ENCODE measurements around the gene ANKS1A. TPM values are rescaled to one million over a fixed set of nuclear protein-coding genes. Genes with fewer than 3 reads are reported as not detected.

ANKS1A gene
- total RNA-seq, 1 experiment from 2014 or later, result 28.5 TPM

DNA sequence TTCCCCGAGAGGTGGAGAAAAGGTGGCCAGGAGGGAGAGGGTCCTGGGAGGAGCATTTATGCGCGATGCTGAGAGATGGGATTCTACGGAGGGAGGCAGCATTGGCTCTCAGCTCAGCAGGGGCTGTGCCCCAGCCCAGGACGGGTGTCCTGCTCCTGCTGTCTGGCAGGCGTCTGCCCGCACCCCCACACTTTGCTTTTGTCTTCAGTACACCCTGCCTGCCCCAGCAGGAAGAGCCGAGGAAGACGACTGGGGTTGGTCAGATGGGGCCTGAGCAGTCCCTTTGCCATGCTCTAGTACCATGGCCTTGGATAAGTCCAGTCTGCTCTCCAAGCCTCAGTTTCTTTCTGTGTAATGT is 183.6 kb downstream of the ANKS1A start:
- no peaks in the 10 kb centered on the region for H3K79me2 ChIP-seq (ENCODE audit: low read depth)
- CTCF ChIA-PET, result no interaction called here
- no peaks in the 10 kb centered on the region for H3K36me3 ChIP-seq (ENCODE audit: low read depth)

DNA sequence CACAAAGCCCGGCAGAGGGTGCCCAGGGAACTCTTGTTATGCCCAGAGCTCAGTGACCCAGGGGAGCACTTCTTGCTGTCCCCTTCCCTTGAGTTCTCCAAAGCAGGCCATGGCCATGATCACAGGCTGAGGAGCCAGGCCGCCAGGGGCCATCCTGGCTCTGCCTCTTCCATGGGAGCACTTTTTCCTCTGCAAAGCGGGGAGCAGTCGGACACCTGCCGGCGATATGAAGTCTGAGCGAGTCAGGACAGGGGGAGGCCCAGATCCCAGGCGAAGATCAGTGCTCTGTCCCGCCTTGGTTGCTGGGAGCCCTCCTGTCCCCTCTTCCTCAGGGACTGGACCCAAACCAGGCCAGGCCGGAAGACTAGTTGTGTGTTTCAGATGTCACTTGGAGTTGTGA is 184.2 kb downstream of the ANKS1A start:
- no peaks in the 10 kb centered on the region for H3K79me2 ChIP-seq (ENCODE audit: low read depth)
- H3K4me2 ChIP-seq, result no peak overlapping the region
- H3K9me2 ChIP-seq (ENCODE audit: insufficient read depth), result no peaks in the 10 kb centered on the region
- CTCF ChIA-PET, result no interaction called here
- no peaks in the 10 kb centered on the region for H3K27me3 ChIP-seq (ENCODE audit: insufficient read depth, low read depth)
- no peak overlapping the region for H3K4me3 ChIP-seq
- POLR2A ChIA-PET (ENCODE audit: unreplicated experiment), result interaction anchor here (0.7 kb wide), 1 partner anchor 87 kb away, joined by 5 read pairs; no protein-coding TSS in a partner anchor
- H3K9me3 ChIP-seq (ENCODE audit: insufficient read depth, low read depth), result no peaks in the 10 kb centered on the region
- H3F3A ChIP-seq (ENCODE audit: insufficient read depth, low read depth), result no peaks in the 10 kb centered on the region
- intact Hi-C loops (cut with micrococcal nuclease; ENCODE audit: unreplicated experiment), result no loop called here
- H3K4me1 ChIP-seq (replicated peaks; ENCODE audit: insufficient read depth), result no peaks in the 10 kb centered on the region
- no peak overlapping the region for H2AFZ ChIP-seq
- no TSS peak for BruUV-seq (replicated peaks)
- H3K27ac ChIP-seq, result no peak overlapping the region
- no peaks in the 10 kb centered on the region for H4K20me1 ChIP-seq (ENCODE audit: insufficient read depth)
- H3K36me3 ChIP-seq (ENCODE audit: low read depth), result no peaks in the 10 kb centered on the region
- TF ChIP-seq, protein P1, sequence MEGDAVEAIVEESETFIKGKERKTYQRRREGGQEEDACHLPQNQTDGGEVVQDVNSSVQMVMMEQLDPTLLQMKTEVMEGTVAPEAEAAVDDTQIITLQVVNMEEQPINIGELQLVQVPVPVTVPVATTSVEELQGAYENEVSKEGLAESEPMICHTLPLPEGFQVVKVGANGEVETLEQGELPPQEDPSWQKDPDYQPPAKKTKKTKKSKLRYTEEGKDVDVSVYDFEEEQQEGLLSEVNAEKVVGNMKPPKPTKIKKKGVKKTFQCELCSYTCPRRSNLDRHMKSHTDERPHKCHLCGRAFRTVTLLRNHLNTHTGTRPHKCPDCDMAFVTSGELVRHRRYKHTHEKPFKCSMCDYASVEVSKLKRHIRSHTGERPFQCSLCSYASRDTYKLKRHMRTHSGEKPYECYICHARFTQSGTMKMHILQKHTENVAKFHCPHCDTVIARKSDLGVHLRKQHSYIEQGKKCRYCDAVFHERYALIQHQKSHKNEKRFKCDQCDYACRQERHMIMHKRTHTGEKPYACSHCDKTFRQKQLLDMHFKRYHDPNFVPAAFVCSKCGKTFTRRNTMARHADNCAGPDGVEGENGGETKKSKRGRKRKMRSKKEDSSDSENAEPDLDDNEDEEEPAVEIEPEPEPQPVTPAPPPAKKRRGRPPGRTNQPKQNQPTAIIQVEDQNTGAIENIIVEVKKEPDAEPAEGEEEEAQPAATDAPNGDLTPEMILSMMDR (conservative IDR thresholded peaks at IDR 0.05), result no peak
- TF ChIP-seq EZH2 (IDR thresholded peaks at IDR 0.05; ENCODE audit: low read depth), result no peak
- no peak for DNase-seq

More for the DNA sequence above, 183.6 kb downstream of the ANKS1A start:
- Histone ChIP-seq H3K27me3 (ENCODE audit: insufficient read depth, low read depth) (no peaks in the 10 kb centered on the region), H4K20me1 (ENCODE audit: insufficient read depth) (no peaks in the 10 kb centered on the region), H3K9me3 (ENCODE audit: insufficient read depth, low read depth) (no peaks in the 10 kb centered on the region), H3K4me3 (no peak overlapping the region), H3K4me1 (replicated peaks; ENCODE audit: insufficient read depth) (no peaks in the 10 kb centered on the region), H3K9me2 (ENCODE audit: insufficient read depth) (no peaks in the 10 kb centered on the region), H3K4me2 (no peak overlapping the region), H3F3A (ENCODE audit: insufficient read depth, low read depth) (no peaks in the 10 kb centered on the region), H2AFZ (no peak overlapping the region), H3K27ac (no peak overlapping the region)
- POLR2A ChIA-PET (ENCODE audit: unreplicated experiment), result no interaction called here
- no peak for DNase-seq
- BruUV-seq (replicated peaks), result no TSS peak
- intact Hi-C loops (cut with micrococcal nuclease; ENCODE audit: unreplicated experiment), result no loop called here
- TF ChIP-seq EZH2 (IDR thresholded peaks at IDR 0.05; ENCODE audit: low read depth), result no peak
- TF ChIP-seq, protein P1 (conservative IDR thresholded peaks at IDR 0.05), result no peak

DNA sequence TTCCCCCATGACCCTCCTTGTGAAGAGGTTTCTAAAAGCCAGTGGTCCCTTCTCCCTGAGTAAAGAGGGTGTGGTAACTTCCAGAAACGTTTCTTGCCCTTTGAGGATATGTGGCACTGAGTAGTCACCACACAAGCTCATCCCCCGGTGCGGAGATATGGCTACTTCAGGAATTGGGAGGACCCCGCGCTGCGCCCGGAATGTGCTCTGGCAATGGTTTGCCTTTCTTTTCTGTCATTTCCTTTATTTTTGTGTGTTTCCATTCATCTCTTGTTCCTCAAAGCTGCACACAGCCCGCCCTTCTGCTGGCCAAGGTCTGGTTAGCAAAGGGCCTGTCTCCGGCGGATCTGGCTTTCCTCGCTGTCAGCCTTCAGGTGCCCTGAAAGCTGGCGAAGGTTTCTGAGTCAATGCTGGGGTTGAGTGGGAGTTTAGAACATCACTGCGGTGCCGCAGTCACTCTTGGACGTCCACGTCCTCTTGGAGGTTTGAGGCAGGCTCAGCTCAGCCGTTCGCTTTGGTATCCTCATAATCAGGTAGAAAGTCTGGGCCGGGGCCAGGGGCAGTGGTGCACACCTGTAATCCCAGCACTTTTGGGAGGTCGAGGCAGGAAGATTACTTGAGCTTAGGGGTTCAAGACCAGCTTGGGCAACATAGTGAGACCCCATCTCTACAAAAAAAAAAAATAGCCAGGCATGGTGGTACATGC is 184.9 kb downstream of the ANKS1A start:
- BruUV-seq (replicated peaks), result no TSS peak
- DNase-seq, result no peak
- no peaks in the 10 kb centered on the region for H3K36me3 ChIP-seq (ENCODE audit: low read depth)
- H4K20me1 ChIP-seq (ENCODE audit: insufficient read depth), result no peaks in the 10 kb centered on the region
- no peaks in the 10 kb centered on the region for H3K9me3 ChIP-seq (ENCODE audit: insufficient read depth, low read depth)
- TF ChIP-seq EZH2 (IDR thresholded peaks at IDR 0.05; ENCODE audit: low read depth), result no peak
- TF ChIP-seq, protein P1 (conservative IDR thresholded peaks at IDR 0.05), result no peak
- intact Hi-C loops (cut with micrococcal nuclease; ENCODE audit: unreplicated experiment), result no loop called here
- H3K79me2 ChIP-seq (ENCODE audit: low read depth), result no peaks in the 10 kb centered on the region
- H3K4me2 ChIP-seq, result no peak overlapping the region
- H3K4me1 ChIP-seq (replicated peaks; ENCODE audit: insufficient read depth), result no peaks in the 10 kb centered on the region
- no peaks in the 10 kb centered on the region for H3F3A ChIP-seq (ENCODE audit: insufficient read depth, low read depth)
- ChIA-PET POLR2A (ENCODE audit: unreplicated experiment) (interaction anchor here (0.7 kb wide), 1 partner anchor 87 kb away, joined by 5 read pairs; no protein-coding TSS in a partner anchor), CTCF (no interaction called here)
- H3K27ac ChIP-seq, result no peak overlapping the region
- H3K27me3 ChIP-seq (ENCODE audit: insufficient read depth, low read depth), result no peaks in the 10 kb centered on the region
- no peaks in the 10 kb centered on the region for H3K9me2 ChIP-seq (ENCODE audit: insufficient read depth)
- no peak overlapping the region for H3K4me3 ChIP-seq
- no peak overlapping the region for H2AFZ ChIP-seq

Measured in PC-9 (cell line).